GM21526 (cell line): ENCODE data around the gene TMEM215.
"Not testable (repeated sequence)": the region's sequence is repeated elsewhere in the genome, so short reads cannot be mapped to it uniquely, and the experiment has no call there.

Experiments used
- ATAC-seq: cut with Tn5 transposase; IDR thresholded peaks from one replicate; pipeline ENCODE4 v1.9.1; 2021; ENCODE audit warnings: moderate library complexity; ENCODE audit not compliant: unreplicated experiment, low FRiP score

The TMEM215 gene

GRCh38 chr9:32783168-32783891 is at the start of gene TMEM215:
Gene TMEM215 (plus strand): TSS chr9:32783540. CDS start chr9:32784184, 644 bp downstream.
- ATAC-seq = no peak

GRCh38 chr9:32735476-32735875 is 47.9 kb upstream of the TMEM215 start:
- ATAC-seq = no peak

GRCh38 chr9:32737378-32737777 is 46.0 kb upstream of the TMEM215 start:
- ATAC-seq = no peak

- ATAC-seq = no peak
Measured at GRCh38 chr9:32738501-32739172, 44.7 kb upstream of the TMEM215 start.

- ATAC-seq = no peak
Measured at GRCh38 chr9:32741706-32742105, 41.6 kb upstream of the TMEM215 start.

- ATAC-seq = no peak
Measured at GRCh38 chr9:32742296-32742695, 41.0 kb upstream of the TMEM215 start.

GRCh38 chr9:32748013-32748412 is 35.3 kb upstream of the TMEM215 start:
- ATAC-seq = no peak

- ATAC-seq = no peak
Measured at GRCh38 chr9:32755730-32756129, 27.6 kb upstream of the TMEM215 start.

- ATAC-seq = no peak
Measured at GRCh38 chr9:32764139-32764538, 19.2 kb upstream of the TMEM215 start.

GRCh38 chr9:32775283-32775682 is 8.1 kb upstream of the TMEM215 start:
- ATAC-seq = no peak

- no peak for ATAC-seq
Measured at GRCh38 chr9:32776201-32776600, 7.1 kb upstream of the TMEM215 start.

- ATAC-seq = no peak
Measured at GRCh38 chr9:32782476-32783167, 718 bp upstream of the TMEM215 start.

GRCh38 chr9:32787816-32788215 is 4.5 kb downstream of the TMEM215 start:
- ATAC-seq = no peak

GRCh38 chr9:32796015-32796414 is 12.7 kb downstream of the TMEM215 start:
- not testable (repeated sequence) for ATAC-seq

- ATAC-seq = no peak
Measured at GRCh38 chr9:32801530-32801929, 18.2 kb downstream of the TMEM215 start.

- no peak for ATAC-seq
Measured at GRCh38 chr9:32807217-32807616, 23.9 kb downstream of the TMEM215 start.

GRCh38 chr9:32811246-32811645 is 27.9 kb downstream of the TMEM215 start:
- ATAC-seq = no peak

- no peak for ATAC-seq
Measured at GRCh38 chr9:32820322-32820721, 37.0 kb downstream of the TMEM215 start.

- no peak for ATAC-seq
Measured at GRCh38 chr9:32823101-32823500, 39.8 kb downstream of the TMEM215 start.

GRCh38 chr9:32823551-32823950 is 40.2 kb downstream of the TMEM215 start:
- no peak for ATAC-seq

- no peak for ATAC-seq
Measured at GRCh38 chr9:32825203-32825602, 41.9 kb downstream of the TMEM215 start.

- ATAC-seq = no peak
Measured at GRCh38 chr9:32828861-32829260, 45.5 kb downstream of the TMEM215 start.
